Amygdala (tissue), 56 donors: ENCODE data around the gene CDK17.

Experiments used
- DNase-seq, 56 donors: peaks; one replicate each; lab custom pipeline; 2025; lab: John Stamatoyannopoulos, UW

CDK17 gene

GRCh38 chr12:96242597-96242996 lies 157.6 kb downstream of the CDK17 start:
- DNase-seq = no peak

- DNase-seq = peak in 6 of 56 donors; percentile 16 to 54 (median 28)
These were observed 158.4 kb downstream of the CDK17 start for GRCh38 chr12:96241846-96242256.

- no peak for DNase-seq
These were observed 158.8 kb downstream of the CDK17 start for GRCh38 chr12:96241431-96241830.

GRCh38 chr12:96240656-96241055 lies 159.6 kb downstream of the CDK17 start:
- DNase-seq = no peak

- DNase-seq = no peak
These were observed 160.3 kb downstream of the CDK17 start for GRCh38 chr12:96239711-96240635.

- DNase-seq = no peak
These were observed 161.7 kb downstream of the CDK17 start for GRCh38 chr12:96238336-96239047.

- DNase-seq = peak in 1 of 56 donors; percentile 33
These were observed 162.7 kb downstream of the CDK17 start for GRCh38 chr12:96237465-96238077.

GRCh38 chr12:96237035-96237434 lies 163.2 kb downstream of the CDK17 start:
- no peak for DNase-seq

GRCh38 chr12:96236221-96236822 lies 163.9 kb downstream of the CDK17 start:
- peak in 2 of 56 donors; percentile 13 to 42 for DNase-seq

GRCh38 chr12:96235484-96235826 lies 164.8 kb downstream of the CDK17 start:
- DNase-seq = peak in 1 of 56 donors; percentile 16

GRCh38 chr12:96234591-96235483 lies 165.4 kb downstream of the CDK17 start:
- peak in 2 of 56 donors; percentile 27 to 32 for DNase-seq

- peak in 54 of 56 donors; percentile 45 to 97 (median 88) for DNase-seq
These were observed 166.2 kb downstream of the CDK17 start for GRCh38 chr12:96233939-96234461.

- peak in 10 of 56 donors; percentile 10 to 52 (median 27) for DNase-seq
These were observed 167.1 kb downstream of the CDK17 start for GRCh38 chr12:96233168-96233567.

GRCh38 chr12:96230646-96231045 lies 169.6 kb downstream of the CDK17 start:
- no peak for DNase-seq

- no peak for DNase-seq
These were observed 171.5 kb downstream of the CDK17 start for GRCh38 chr12:96228566-96229248.
